ENCODE results near the gene LRRC28.

- TF ChIP-seq TCF3 (CRISPR knock-in tag; IDR thresholded peaks at IDR 0.05) (no peak), IFI16 (CRISPR knock-in tag; IDR thresholded peaks at IDR 0.05) (no peak), BHLHE40 (IDR thresholded peaks at IDR 0.05; ENCODE audit: low read length) (no peak), AFF1 (IDR thresholded peaks at IDR 0.05; ENCODE audit: low read depth in 1 of 2, partially characterized antibody in 2 of 2) (no peak), ZFP36 (IDR thresholded peaks at IDR 0.05; ENCODE audit: low read depth, low read length, partially characterized antibody) (no peak), EP300 (IDR thresholded peaks at IDR 0.05; ENCODE audit: low read length) (no peak), USF1 (CRISPR knock-in tag; IDR thresholded peaks at IDR 0.05) (no peak), GMEB1 (CRISPR knock-in tag; IDR thresholded peaks at IDR 0.05) (no peak), ZNF766 (CRISPR knock-in tag; conservative IDR thresholded peaks at IDR 0.05) (no peak)
Measured at GRCh38 chr15:99209326-99209725, 42.0 kb upstream of the LRRC28 start.

Data from K562 (cell line).